ENCODE measurements around the gene CHCHD10.

DNA sequence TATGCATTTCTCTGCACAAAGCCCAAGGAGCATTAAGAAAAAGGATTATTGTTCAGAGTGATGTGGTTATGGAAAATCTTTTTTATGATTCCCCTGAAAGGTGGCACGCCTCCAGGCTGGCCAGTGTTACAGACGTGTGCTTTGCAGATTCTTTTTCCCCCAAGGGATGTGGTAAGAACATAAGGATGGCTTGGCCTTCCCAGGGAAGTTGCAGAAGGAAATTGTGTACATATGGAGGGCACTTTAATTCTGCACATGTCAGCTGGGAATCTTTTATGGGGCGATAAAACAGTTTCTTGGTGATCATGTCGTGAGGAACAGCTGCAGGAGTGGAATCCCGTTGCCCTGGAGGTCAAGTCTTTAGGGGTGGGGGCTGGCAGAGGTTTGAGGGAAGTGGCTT lies 28.7 kb upstream of the CHCHD10 start:
- TF ChIP-seq ZBTB7A (IDR thresholded peaks at IDR 0.05; ENCODE audit: low read depth) (no peak), TAF1 (IDR thresholded peaks at IDR 0.05; ENCODE audit: low read depth) (no peak), CEBPB (IDR thresholded peaks at IDR 0.05) (no peak), RAD21 (IDR thresholded peaks at IDR 0.05; ENCODE audit: low read depth) (no peak), EP300 (IDR thresholded peaks at IDR 0.05; ENCODE audit: borderline replicate concordance) (no peak), FOXM1 (IDR thresholded peaks at IDR 0.05; ENCODE audit: borderline replicate concordance, low read depth) (no peak)
- TF ChIP-seq, protein P1, sequence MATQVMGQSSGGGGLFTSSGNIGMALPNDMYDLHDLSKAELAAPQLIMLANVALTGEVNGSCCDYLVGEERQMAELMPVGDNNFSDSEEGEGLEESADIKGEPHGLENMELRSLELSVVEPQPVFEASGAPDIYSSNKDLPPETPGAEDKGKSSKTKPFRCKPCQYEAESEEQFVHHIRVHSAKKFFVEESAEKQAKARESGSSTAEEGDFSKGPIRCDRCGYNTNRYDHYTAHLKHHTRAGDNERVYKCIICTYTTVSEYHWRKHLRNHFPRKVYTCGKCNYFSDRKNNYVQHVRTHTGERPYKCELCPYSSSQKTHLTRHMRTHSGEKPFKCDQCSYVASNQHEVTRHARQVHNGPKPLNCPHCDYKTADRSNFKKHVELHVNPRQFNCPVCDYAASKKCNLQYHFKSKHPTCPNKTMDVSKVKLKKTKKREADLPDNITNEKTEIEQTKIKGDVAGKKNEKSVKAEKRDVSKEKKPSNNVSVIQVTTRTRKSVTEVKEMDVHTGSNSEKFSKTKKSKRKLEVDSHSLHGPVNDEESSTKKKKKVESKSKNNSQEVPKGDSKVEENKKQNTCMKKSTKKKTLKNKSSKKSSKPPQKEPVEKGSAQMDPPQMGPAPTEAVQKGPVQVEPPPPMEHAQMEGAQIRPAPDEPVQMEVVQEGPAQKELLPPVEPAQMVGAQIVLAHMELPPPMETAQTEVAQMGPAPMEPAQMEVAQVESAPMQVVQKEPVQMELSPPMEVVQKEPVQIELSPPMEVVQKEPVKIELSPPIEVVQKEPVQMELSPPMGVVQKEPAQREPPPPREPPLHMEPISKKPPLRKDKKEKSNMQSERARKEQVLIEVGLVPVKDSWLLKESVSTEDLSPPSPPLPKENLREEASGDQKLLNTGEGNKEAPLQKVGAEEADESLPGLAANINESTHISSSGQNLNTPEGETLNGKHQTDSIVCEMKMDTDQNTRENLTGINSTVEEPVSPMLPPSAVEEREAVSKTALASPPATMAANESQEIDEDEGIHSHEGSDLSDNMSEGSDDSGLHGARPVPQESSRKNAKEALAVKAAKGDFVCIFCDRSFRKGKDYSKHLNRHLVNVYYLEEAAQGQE (IDR thresholded peaks at IDR 0.05; ENCODE audit: low read depth): no peak
- TF ChIP-seq, protein P2, sequence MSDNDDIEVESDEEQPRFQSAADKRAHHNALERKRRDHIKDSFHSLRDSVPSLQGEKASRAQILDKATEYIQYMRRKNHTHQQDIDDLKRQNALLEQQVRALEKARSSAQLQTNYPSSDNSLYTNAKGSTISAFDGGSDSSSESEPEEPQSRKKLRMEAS (IDR thresholded peaks at IDR 0.05): no peak
